ENCODE results near the gene SMAD3. TPM values are rescaled to one million over a fixed set of nuclear protein-coding genes. Genes with fewer than 3 reads are reported as not detected.

The SMAD3 gene
- total RNA-seq, 2 experiments from 2014 or later, result 41.2 to 77.8 TPM

DNA sequence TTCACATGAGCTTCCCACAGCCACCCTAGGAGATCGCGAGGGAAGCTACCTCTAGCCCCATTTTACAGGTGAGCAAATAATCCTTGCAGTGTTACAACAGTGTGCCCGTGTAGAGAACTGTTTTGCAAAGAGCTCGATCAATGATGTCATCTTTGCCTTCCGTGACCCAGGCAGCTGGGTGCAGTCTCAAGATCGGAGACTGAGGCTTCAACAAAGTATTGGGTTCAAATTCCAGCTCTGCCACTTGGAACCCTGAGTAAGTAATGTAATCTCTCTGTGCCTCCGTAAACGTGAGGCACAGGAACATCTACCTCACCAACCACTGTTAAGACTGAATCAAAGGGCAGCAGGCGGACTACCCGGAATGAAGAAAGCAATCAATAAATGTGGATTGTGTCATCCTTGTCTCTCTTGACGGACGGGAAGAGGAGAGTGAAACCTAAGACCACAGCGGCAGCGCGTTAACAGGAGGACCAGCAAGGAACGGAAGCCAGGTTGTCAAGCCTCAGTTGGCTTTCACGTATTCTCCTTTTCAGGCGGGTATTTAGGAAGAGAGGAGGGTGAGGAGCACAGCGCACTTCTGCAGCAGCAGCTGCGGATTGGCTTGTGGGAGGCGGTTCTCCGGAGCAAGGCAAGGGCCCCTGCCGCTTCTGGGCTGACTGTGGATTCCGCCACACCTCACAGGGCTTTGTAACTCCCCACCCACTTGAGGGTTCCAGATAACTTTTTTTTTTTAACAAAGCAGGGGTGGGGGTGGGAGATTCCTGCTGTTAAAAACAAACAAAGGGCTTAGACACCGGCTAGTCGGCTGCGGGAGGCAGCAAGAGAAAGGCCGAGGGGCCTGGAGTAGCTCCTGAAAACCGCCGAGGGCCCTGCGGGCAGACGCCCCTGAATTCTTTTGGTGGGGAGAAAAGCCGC is 1.5 kb upstream of the SMAD3 start:
- CTCF ChIA-PET (ENCODE audit: unreplicated experiment), result no interaction called here
- DNase-seq (ENCODE audit: low spot score), result no peak
- intact Hi-C loops (cut with micrococcal nuclease; ENCODE audit: unreplicated experiment), result no loop called here
- no peak overlapping the region for H3K4me3 ChIP-seq (ENCODE audit: low read depth, low read length, poor library complexity, severe bottlenecking)
- H2AFZ ChIP-seq (ENCODE audit: low read length), result no peak overlapping the region
- POLR2A ChIA-PET, result interaction anchor here (0.5 to 1.0 kb wide), 2 partner anchors 118 to 648 kb away, joined by 3 read pairs; no protein-coding TSS in a partner anchor
- H3K27ac ChIP-seq (ENCODE audit: low read depth, low read length, poor library complexity, severe bottlenecking), result no peak overlapping the region
- peak overlapping the region; percentile 96; the same call in 1 of the 2 replicates for H3K4me2 ChIP-seq (ENCODE audit: low read length)
- H4K20me1 ChIP-seq (ENCODE audit: insufficient read depth, low read length), result peaks cover 19% of the 10 kb centered on the region; the same call in 1 of the 2 replicates
- peaks cover 20% of the 10 kb centered on the region for H3K4me1 ChIP-seq (ENCODE audit: insufficient read depth, low read length, poor library complexity, severe bottlenecking)
- peaks cover 13% of the 10 kb centered on the region; the same call in 1 of the 2 replicates for H3K36me3 ChIP-seq (ENCODE audit: insufficient read depth, low read length)
- no peaks in the 10 kb centered on the region for H3K9me2 ChIP-seq (ENCODE audit: insufficient read depth, low read length)
- H3K79me2 ChIP-seq (ENCODE audit: insufficient read depth, low read depth, low read length), result peaks cover 30% of the 10 kb centered on the region
- no TSS peak for BruUV-seq (replicated peaks)
- no peaks in the 10 kb centered on the region for H3K9me3 ChIP-seq (ENCODE audit: low read length)
- TF ChIP-seq CTCF (conservative IDR thresholded peaks at IDR 0.05; ENCODE audit: low read length) (no peak), EZH2phosphoT487 (IDR thresholded peaks at IDR 0.05; ENCODE audit: borderline replicate concordance, low read depth, low read length) (no peak)

DNA sequence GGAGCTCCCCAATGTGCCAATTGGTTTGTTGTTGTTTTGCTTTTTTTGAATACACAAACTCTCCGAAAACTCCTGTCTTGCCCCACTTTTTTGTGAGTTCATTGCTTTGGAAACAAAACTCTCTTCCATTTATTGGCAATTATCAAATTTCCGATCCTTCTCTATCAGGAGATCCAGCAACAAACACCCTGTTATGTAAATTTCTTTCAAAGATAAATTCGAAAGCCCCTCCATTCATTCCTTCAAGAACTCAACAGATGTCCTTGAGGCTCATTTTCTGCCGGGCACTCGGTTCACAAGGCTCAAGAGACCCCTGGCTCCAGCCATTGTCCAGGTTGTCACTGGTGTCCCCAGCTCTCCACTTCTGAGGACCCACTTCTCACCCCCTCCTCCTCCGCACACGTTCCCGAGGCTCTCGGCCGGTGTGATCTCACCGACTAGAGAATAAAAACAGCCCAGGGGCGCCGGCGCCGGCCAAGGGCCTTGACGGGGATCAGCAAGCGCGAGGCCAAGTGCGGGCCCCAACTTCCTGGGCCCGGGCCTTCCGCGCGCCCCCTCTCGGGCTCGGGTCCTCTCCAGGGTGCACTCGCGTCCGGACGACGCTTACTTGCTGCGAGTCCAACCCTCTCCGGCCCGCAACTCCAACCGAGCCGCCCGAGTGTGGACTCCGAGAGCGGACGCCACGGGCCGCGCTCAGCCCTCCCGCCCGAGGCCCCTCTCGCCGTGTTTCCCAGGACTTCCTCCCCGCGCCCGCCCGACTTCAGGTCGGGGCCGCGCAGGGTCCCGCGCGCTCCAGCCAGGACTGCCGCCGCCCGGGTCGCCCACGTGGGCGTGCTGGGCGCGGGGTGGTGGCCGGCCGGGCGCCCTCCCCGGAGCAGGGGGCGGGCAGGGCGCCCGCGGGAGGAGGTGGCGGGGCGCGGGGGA is 533 bp upstream of the SMAD3 start:
- Histone ChIP-seq H3K36me3 (ENCODE audit: insufficient read depth, low read length) (peaks cover 14% of the 10 kb centered on the region; the same call in 1 of the 2 replicates), H3K4me2 (ENCODE audit: low read length) (peak overlapping the region; percentile 96), H3K4me1 (ENCODE audit: insufficient read depth, low read length, poor library complexity, severe bottlenecking) (peaks cover 26% of the 10 kb centered on the region), H3K9me3 (ENCODE audit: low read length) (no peaks in the 10 kb centered on the region), H3K9me2 (ENCODE audit: insufficient read depth, low read length) (no peaks in the 10 kb centered on the region), H3K27ac (ENCODE audit: low read depth, low read length, poor library complexity, severe bottlenecking) (peak overlapping the region; percentile 76), H4K20me1 (ENCODE audit: insufficient read depth, low read length) (peaks cover 24% of the 10 kb centered on the region; the same call in 1 of the 2 replicates), H3K4me3 (ENCODE audit: low read depth, low read length, poor library complexity, severe bottlenecking) (peak overlapping the region; percentile 100), H2AFZ (ENCODE audit: low read length) (peak overlapping the region; percentile 70), H3K79me2 (ENCODE audit: insufficient read depth, low read depth, low read length) (peaks cover 39% of the 10 kb centered on the region)
- TF ChIP-seq EZH2phosphoT487 (IDR thresholded peaks at IDR 0.05; ENCODE audit: borderline replicate concordance, low read depth, low read length) (no peak), CTCF (conservative IDR thresholded peaks at IDR 0.05; ENCODE audit: low read length) (no peak)
- no peak for DNase-seq (ENCODE audit: low spot score)
- intact Hi-C loops (cut with micrococcal nuclease; ENCODE audit: unreplicated experiment), result loop anchor here (5.0 kb wide), 2 partner anchors 118 to 192 kb away; no protein-coding TSS in a partner anchor
- ChIA-PET POLR2A (interaction anchor here (0.7 to 1.0 kb wide), 2 partner anchors 11 to 64 kb away, joined by 3 read pairs; no protein-coding TSS in a partner anchor), CTCF (ENCODE audit: unreplicated experiment) (no interaction called here)
- BruUV-seq (replicated peaks), result TSS peak; percentile 60
